BJ (cell line): ENCODE results near the gene AMFR. TPM values are rescaled to one million over a fixed set of nuclear protein-coding genes. Genes with fewer than 3 reads are reported as not detected.

Experiments
- CTCF ChIA-PET: fragments of 350-600 bp; formaldehyde crosslinking; extraction: SDS; loops from one replicate; lab custom pipeline; 2021; ENCODE audit warnings: antibody characterized with exemption, inconsistent platforms; lab: Yijun Ruan, JAX
- POLR2A ChIA-PET: fragments of 300-600 bp; sonication (Branson Sonifier 250); formaldehyde crosslinking; extraction: SDS; loops from one replicate; lab custom pipeline; 2021; ENCODE audit warnings: antibody characterized with exemption; lab: Charles Lee
- DNase-seq: peaks from one replicate; pipeline ENCODE4 v3.0.0-alpha.2; 2011; ENCODE audit warnings: low read depth
- H3K27me3 ChIP-seq: 2 replicates; pipeline ENCODE4 v1.6.0; 2011; ENCODE audit warnings: low read length; ENCODE audit not compliant: control insufficient read depth, insufficient read depth
- H3K36me3 ChIP-seq: 2 replicates; pipeline ENCODE4 v1.5.1; 2011; ENCODE audit warnings: low read length; ENCODE audit not compliant: control insufficient read depth, insufficient read depth
- H3K4me3 ChIP-seq: 2 replicates; pipeline ENCODE4 v1.5.1; 2011; ENCODE audit warnings: low read depth, mild to moderate bottlenecking, control low read depth, low read length
- polyA plus RNA-seq: library from polyadenylated mRNA; depleted of rRNA; stranded (reverse); fragments of >200 nt; gene quantifications from 2 replicates; pipeline ENCODE4 v1.2.3, GENCODE V29; 2011
- TF ChIP-seq, protein P1 (sequence below): IDR thresholded peaks from 2 replicates; pipeline ENCODE4 v1.5.1; 2011; ENCODE audit warnings: low read depth, mild to moderate bottlenecking, control low read depth, inconsistent platforms, low read length, moderate library complexity; ENCODE audit not compliant: insufficient read depth

Gene AMFR
- polyA plus RNA-seq, 1 experiment: 130 TPM

DNA sequence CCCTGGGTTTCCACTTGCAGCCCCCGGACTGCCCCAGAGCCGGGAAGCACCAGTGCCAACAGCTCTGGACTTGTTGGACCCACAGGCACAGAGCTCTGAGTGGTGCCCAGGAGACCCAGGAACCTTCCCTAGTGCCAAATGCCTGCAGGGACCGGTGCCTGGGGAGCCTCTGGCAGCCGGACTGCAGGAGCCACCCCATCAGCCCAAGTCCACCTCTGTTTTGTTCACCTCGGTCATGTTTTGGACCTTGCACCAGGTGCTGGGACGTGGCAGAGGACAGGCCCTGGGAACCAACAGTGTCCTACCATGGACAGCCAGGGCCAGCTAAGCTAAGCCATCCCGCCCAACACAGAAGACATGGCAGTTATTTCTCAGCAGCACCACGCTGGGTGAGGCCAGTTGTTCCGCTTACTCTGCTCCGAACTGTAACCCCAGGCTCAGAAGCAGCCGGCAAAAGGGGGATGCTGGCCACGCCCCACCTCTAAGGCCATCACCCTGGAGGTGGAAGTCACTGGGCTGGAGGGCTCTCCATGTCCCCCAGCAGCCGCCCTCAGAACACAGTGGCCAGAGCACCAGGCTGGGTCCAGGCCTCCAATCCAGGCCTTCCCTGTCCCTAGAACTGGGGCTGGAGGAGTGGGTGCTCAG, 79.8 kb downstream of the AMFR start:
- Histone ChIP-seq H3K4me3 (no peak overlapping the region), H3K27me3 (no peaks in the 10 kb centered on the region), H3K36me3 (no peaks in the 10 kb centered on the region)
- TF ChIP-seq, protein P1, sequence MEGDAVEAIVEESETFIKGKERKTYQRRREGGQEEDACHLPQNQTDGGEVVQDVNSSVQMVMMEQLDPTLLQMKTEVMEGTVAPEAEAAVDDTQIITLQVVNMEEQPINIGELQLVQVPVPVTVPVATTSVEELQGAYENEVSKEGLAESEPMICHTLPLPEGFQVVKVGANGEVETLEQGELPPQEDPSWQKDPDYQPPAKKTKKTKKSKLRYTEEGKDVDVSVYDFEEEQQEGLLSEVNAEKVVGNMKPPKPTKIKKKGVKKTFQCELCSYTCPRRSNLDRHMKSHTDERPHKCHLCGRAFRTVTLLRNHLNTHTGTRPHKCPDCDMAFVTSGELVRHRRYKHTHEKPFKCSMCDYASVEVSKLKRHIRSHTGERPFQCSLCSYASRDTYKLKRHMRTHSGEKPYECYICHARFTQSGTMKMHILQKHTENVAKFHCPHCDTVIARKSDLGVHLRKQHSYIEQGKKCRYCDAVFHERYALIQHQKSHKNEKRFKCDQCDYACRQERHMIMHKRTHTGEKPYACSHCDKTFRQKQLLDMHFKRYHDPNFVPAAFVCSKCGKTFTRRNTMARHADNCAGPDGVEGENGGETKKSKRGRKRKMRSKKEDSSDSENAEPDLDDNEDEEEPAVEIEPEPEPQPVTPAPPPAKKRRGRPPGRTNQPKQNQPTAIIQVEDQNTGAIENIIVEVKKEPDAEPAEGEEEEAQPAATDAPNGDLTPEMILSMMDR: no peak
- no peak for DNase-seq
- POLR2A ChIA-PET: no interaction called here
- CTCF ChIA-PET: interaction anchor here (1.2 kb wide), 1 partner anchor 11 kb away, joined by 3 read pairs; no protein-coding TSS in a partner anchor

DNA sequence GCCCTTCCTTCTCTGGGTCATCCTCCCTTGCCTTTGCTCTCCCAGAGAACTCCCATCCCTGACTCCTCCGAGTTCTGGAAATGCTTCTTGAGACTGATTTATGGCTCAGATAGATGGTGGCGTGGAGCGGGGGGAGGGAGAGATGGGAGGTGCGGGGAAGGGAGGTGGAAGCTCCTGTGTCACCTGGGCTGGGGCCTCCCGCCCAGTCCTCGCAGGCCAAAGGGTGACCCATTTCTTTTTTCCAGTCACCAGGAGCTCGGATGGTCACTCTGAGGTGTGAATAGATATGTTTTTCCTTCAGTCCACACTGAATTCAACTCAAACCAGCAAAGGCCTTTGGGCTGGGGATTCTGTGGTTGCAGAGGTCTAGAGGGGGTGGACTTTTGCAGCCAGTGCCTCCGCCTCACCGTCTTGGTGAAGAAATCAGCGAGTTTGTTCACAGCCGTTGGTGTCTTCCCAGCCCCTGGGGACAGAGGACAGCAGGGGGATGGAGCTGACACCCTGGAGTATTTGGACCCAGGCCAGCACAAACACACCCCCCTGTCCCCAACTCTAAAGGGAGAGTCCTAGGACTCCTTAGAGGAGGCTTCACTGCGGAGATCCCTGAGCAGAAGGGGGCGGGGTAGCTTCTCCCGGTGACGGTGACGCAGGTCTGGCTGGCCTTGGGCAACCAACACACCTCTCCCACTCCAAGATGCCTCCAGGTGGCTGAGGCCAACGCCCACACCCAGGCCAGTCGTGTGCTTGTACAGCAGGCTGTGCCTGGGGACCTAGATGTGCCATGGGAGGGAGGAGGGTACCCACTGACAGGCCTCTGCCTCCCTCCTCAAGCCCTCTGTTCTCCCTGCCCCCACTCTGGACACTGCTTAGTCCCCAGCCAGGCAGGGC, 80.6 kb downstream of the AMFR start:
- H3K36me3 ChIP-seq: no peaks in the 10 kb centered on the region
- TF ChIP-seq, protein P1: no peak
- no peak overlapping the region for H3K4me3 ChIP-seq
- DNase-seq: no peak
- no peaks in the 10 kb centered on the region for H3K27me3 ChIP-seq
- ChIA-PET POLR2A (no interaction called here), CTCF (interaction anchor here (0.9 to 1.2 kb wide), 2 partner anchors 10 to 11 kb away, joined by 3 read pairs; no protein-coding TSS in a partner anchor)

DNA sequence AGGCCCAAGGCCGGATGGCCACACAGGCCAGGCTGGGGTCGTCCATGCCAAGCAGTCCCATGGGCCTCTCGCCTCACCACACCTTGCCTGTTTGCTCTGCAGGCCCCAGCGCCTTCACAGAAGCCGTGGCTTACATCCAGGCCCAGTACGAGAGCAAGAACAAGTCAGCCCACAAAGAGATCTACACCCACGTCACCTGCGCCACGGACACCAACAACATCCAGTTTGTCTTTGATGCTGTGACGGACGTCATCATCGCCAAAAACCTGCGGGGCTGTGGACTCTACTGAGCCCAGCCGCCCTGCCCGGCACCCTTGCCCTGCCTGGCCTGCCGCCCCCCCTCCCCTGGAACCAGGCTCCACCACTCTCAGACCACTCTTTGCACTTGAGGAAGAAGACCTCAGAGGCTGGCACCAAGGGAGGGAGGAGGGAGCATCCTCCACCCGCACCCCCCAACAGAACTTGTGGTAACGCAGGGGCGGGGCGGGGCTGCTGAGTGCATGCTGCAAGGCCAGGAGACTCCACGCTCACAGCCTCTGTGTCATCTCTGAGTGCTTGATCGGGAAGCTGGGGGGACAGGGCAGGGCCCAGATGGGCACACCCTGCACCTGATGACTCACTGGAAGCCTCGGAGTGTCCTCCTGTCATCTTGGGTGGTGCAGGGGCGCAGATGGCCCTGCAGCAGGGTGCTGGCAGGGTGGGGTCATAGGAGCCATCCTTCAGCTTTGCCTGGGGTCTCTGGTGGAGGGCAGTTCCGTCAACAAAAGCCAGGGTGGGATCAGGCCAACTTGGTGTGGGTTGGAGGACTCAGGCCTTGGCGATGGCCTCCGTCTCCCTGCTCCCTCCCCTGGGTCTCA, 81.5 kb downstream of the AMFR start:
- POLR2A ChIA-PET: no interaction called here
- no peak for DNase-seq
- Histone ChIP-seq H3K36me3 (no peaks in the 10 kb centered on the region), H3K4me3 (no peak overlapping the region), H3K27me3 (no peaks in the 10 kb centered on the region)
- CTCF ChIA-PET: interaction anchor here (0.9 to 5.1 kb wide), 3 partner anchors 10 to 25 kb away, joined by 3 to 32 read pairs (median 4); no protein-coding TSS in a partner anchor
- TF ChIP-seq, protein P1: no peak

DNA sequence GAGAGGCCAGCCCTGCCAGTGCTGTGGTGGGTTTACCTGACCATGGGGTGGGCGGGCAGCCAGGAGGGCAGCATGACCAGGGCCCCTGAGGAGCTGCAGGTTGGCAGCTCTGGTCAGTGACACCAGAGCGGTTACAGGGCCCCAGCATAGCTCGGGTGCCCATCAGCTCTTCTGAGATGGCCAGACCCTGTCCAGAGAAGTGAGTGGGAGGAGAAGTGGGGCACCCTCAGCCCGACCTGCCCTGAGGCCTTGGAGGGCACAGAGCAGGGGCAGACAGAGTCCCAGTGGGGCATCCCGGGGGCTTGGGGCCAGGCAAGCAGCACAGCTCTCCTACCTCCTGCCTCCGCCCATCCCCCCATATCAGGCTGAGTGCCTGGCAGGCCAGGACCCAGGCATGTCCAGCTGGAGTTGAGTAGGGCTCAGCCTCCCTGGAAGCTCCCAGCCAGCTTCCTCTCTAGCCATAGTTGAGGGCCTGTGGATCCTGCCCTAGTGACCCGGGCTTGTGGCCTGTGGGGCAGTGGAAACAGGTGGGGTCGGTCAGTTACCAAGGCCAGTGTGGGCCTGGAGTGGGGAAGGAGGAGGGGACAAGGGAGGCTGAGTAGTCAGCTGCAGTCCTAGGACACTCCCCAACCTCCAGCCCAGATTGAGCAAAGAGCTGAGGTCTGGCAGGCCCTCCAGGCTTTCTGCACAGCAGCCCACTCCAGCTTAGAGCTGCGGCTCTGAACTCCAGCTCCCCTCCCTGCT, 83.5 kb downstream of the AMFR start:
- CTCF ChIA-PET: interaction anchor here (0.7 to 5.1 kb wide), 4 partner anchors 10 to 124 kb away, joined by 3 to 32 read pairs (median 7); no protein-coding TSS in a partner anchor

More for the DNA sequence above, 83.5 kb downstream of the AMFR start:
- Histone ChIP-seq H3K36me3 (peaks cover 1% of the 10 kb centered on the region; the same call in 1 of the 2 replicates), H3K27me3 (no peaks in the 10 kb centered on the region), H3K4me3 (no peak overlapping the region)
- POLR2A ChIA-PET: no interaction called here
- TF ChIP-seq, protein P1: no peak
- no peak for DNase-seq
